ENCODE measurements around the gene SLC23A2. TPM values are rescaled to one million over a fixed set of nuclear protein-coding genes. Genes with fewer than 3 reads are reported as not detected.

SLC23A2 gene
- total and polyA plus RNA-seq, 8 donors: 4.3 to 12.9 (median 8.8) TPM

GRCh38 chr20:4912380-4913142, 88.7 kb downstream of the SLC23A2 start:
- intact Hi-C loops (cut with DNase I): no loop called here
- FAIRE-seq (no peak), ATAC-seq (no peak), DNase-seq (no peak)
- Histone ChIP-seq H3K9me3 (no peaks in the 10 kb centered on the region), H3K4me1 (no peaks in the 10 kb centered on the region), H3K4me3 (no peak overlapping the region), H3K36me3 (no peaks in the 10 kb centered on the region), H3K27me3 (no peaks in the 10 kb centered on the region), H3K27ac (no peak overlapping the region)
- no peak for TF ChIP-seq CTCF (IDR thresholded peaks at IDR 0.05)
- WGBS, 2 donors: 94 to 97% methylated on average over 15 of the region's 15 CpGs

- 90 to 92% methylated on average over 5 of the region's 5 CpGs for WGBS, 2 donors
Observed at GRCh38 chr20:4910951-4911350, 90.4 kb downstream of the SLC23A2 start.

GRCh38 chr20:4905613-4906012, 95.7 kb downstream of the SLC23A2 start:
- DNase-seq (no peak), FAIRE-seq (no peak), ATAC-seq (no peak)
- H3K4me1 ChIP-seq: no peaks in the 10 kb centered on the region
- no peak overlapping the region for H3K4me3 ChIP-seq
- no peaks in the 10 kb centered on the region for H3K36me3 ChIP-seq
- H3K27me3 ChIP-seq: no peaks in the 10 kb centered on the region
- TF ChIP-seq CTCF (IDR thresholded peaks at IDR 0.05): no peak
- no peaks in the 10 kb centered on the region for H3K9me3 ChIP-seq
- intact Hi-C loops (cut with DNase I): no loop called here
- 46 to 59% methylated on average over 4 of the region's 4 CpGs for WGBS, 2 donors
- no peak overlapping the region for H3K27ac ChIP-seq

More at GRCh38 chr20:4910951-4911350, 90.4 kb downstream of the SLC23A2 start:
- TF ChIP-seq CTCF (IDR thresholded peaks at IDR 0.05): no peak
- no peak for FAIRE-seq
- intact Hi-C loops (cut with DNase I): no loop called here
- Histone ChIP-seq H3K36me3 (no peaks in the 10 kb centered on the region), H3K4me3 (no peak overlapping the region), H3K4me1 (no peaks in the 10 kb centered on the region), H3K9me3 (no peaks in the 10 kb centered on the region), H3K27me3 (no peaks in the 10 kb centered on the region), H3K27ac (no peak overlapping the region)
- ATAC-seq: no peak
- DNase-seq: no peak

- H3K9me3 ChIP-seq: no peaks in the 10 kb centered on the region
- no peak overlapping the region for H3K4me3 ChIP-seq
- intact Hi-C loops (cut with DNase I): no loop called here
- H3K4me1 ChIP-seq: no peaks in the 10 kb centered on the region
- ATAC-seq (no peak), DNase-seq (no peak), FAIRE-seq (no peak)
- H3K27me3 ChIP-seq: no peaks in the 10 kb centered on the region
- no peaks in the 10 kb centered on the region for H3K36me3 ChIP-seq
- no peak overlapping the region for H3K27ac ChIP-seq
- no peak for TF ChIP-seq CTCF (IDR thresholded peaks at IDR 0.05)
- WGBS, 2 donors: 93 to 97% methylated on average over 4 of the region's 4 CpGs
Observed at GRCh38 chr20:4905195-4905594, 96.1 kb downstream of the SLC23A2 start.

- TF ChIP-seq CTCF (IDR thresholded peaks at IDR 0.05): no peak
- Histone ChIP-seq H3K9me3 (no peaks in the 10 kb centered on the region), H3K4me1 (no peaks in the 10 kb centered on the region), H3K27me3 (no peaks in the 10 kb centered on the region), H3K27ac (no peak overlapping the region), H3K4me3 (no peak overlapping the region), H3K36me3 (no peaks in the 10 kb centered on the region)
- no peak for FAIRE-seq
- no peak for ATAC-seq
- intact Hi-C loops (cut with DNase I): no loop called here
- WGBS, 2 donors: 87 to 96% methylated on average over 4 of the region's 4 CpGs
- DNase-seq: no peak
Observed at GRCh38 chr20:4904127-4904860, 97.0 kb downstream of the SLC23A2 start.
